HG03060 (cell line): ENCODE measurements around the gene HDAC9.

Experiments
- ATAC-seq: cut with Tn5 transposase; IDR thresholded peaks from one replicate; pipeline ENCODE4 v1.9.1; 2021; ENCODE audit warnings: low read depth, moderate number of reproducible peaks; ENCODE audit not compliant: unreplicated experiment

HDAC9 gene

DNA sequence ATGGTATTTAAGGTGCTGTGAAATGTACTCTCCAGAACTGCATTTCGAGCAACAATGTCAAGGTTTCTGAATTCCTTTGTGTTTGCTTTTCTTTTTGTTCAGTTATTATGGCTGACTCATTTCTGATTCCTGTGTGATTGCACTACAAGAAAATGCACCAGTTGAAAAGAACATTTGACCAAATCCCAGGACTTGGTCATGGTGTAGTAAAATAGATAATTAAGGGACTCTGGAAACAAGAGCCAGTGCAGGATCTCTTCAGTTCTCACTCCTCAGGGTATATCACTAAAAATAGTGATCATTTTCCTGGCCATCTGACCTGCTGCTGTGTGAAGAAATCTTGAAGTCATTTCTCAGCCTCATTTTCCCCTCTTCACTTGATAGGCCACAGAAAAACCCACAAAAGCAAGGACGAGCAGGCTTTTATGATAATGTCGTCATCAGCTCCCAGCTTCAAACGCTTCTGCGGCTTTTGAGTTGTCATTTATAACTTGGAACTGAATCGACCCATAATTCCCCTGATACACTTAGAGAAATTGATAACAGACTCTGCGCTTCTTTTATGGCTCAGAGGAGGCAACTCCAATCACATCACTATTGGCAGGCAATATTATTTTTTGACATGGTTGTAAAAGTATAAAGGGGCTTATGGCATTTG is 274.7 kb downstream of the HDAC9 start:
- ATAC-seq, result no peak

DNA sequence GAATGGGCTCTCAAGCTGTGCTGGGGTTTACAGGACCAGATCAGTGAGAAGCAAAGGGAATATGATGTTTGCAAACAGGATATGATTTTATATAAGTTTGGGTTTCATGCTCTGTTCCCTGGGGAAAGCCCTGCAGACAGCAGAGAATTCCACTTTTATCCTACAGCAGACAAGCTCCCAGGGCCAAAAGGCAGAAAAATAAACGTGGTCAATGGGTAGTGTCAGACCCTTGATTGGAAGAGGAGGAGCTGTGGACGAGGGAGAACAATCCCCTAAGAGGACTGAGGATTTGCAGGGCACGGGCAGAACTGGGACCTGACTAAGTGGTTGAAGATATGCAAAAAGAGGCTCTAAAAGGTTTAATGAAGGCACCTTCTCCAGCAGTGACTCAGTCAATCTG is 275.3 kb downstream of the HDAC9 start:
- ATAC-seq, result no peak

DNA sequence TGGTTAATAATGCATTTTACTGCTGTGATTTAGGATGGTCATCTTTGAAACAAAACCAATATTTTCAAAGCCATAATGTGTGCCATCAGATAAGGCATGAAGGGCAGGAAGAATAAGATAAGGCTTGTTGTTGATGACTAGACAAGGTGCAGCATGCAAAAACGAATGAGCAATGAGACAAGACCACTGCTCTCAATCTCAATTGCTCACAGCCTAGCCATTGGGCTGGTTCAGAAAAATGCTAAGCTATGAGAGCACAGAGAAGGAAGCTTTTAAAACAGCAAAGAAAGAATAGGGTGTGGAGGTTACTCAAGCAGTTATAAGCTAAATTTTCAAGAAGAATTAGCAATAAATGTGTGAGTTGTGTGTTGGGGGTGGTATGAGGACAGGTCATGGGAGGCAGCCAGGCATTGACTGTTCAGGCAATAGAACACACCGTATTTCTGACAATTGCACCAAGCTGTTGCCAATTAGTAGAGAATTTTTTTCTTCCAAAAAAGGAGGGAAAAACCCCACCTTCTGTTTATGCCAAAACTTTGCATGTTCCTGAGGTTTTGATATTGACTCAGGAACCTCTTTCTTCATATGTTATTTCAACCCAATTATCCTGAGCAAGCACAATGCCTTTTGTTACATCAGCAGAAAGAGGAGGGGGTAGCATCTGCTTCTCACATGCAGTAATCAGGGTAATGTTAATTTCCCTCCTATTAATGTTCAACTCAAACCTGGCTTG is 276.5 kb downstream of the HDAC9 start:
- ATAC-seq, result no peak

DNA sequence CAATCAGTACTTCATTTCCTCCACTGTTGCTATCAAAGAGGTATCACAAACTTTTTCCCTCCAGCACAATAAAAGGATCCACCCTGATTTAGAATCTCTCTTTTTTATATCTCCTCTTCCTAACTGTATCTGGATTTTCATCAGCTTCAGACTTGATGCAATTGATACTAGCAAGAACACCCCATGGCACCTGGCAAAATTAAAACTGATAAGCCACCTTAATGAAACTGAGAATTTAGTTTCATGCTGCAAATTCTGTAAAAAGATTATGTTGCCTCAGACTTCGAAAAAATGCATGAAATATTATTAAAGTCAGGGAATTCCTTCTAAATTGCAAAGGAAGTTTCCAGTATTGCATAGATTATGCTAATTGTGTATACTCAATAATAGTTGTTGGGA is 277.0 kb downstream of the HDAC9 start:
- no peak for ATAC-seq

DNA sequence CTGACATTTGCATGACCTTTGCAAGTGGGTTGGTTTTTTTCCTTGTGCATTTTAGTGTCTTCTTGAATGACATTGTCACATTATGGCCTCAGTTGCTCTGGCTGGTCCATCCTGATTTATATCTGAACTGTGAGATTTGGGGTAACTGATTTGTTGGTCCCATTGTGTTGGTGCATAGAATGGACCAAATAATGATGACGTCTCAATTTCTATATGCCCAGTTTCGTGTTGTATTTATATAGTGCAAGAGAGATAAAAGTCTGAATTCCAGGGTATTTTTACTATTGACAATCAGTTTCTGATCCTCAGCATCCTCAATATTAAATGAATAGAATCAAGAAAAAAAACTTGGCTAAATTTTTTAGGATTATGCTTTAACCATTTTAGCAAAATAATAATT is 281.8 kb downstream of the HDAC9 start:
- ATAC-seq, result no peak

DNA sequence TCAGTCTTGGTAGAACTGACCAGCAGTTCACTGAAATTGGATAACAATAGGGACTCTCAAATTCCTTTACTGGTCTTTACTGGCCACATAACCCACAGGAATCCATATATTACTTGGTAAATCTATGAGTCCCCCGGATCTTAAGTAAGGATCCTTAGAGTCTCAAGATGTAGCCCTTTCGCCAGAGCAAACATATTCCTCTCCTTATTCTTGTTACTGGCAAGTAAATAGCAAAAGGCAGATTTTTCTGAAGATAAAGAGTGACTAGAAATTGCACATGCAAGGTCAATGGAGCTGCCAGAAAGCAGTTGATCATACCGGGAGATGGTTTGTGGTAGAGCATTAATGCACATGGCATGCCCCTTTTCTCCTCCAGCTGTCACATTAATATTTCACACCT is 283.0 kb downstream of the HDAC9 start:
- no peak for ATAC-seq

DNA sequence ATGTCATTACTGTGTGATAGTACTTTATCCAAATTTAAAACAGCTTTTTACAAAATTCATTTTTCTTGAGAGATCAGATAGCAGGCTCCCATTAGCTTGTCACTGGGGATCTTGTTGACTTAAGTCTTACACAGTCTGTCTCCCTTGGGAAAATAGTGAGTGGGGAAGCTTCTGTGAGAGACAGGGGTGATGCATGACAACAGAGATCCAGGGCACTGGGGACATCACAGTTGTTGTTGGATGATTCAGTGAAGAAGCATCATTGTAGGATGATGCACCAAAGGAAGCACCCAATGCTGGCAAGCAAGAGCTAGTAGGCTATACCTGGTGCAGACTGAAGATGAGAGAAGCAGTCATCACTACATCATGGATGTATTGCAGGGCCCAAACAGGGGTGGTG is 284.7 kb downstream of the HDAC9 start:
- no peak for ATAC-seq

DNA sequence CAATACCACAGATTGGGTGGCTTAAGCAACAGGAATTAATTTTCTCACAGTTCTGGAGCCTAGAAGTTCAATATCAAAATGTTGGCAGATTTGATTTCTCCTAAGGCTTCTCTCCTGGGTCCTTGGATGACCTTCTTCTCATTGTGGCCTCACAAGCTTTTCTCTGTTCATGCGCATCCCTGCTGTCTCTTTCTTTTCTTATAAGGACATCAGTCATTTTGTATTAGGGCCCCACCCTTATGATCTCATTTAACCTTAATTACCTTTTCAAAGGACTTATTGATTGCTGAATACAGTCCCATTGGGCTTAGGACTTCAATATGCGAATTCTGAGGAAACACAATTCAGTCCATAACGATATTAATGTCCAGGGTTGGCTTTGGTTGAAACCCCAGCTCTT is 285.4 kb downstream of the HDAC9 start:
- no peak for ATAC-seq

DNA sequence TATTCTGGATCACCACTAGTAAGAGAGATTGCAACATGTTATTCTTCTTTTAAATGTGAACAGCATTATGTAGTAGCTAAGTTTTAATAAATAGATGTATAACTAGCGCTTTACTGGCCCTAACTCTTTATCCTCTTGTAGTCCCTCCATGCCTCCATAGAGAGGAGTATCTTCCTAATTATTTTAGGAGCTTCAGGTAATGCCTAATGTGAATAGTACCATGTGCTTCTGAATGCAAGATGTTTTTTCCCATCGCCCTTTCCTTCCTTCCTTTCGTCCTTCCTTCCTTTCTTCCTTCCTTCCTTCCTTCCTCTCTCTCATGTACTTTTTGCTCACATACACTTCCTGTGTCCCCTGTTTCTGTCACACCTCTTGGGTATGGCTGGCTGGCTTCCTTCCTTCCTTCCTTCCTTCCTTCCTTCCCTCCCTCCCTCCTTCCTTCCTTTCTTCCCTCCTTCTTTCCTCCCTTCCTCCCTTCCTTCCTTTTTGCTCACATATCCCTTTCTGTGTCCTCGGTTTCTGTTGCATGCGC is 290.7 kb downstream of the HDAC9 start:
- no peak for ATAC-seq

DNA sequence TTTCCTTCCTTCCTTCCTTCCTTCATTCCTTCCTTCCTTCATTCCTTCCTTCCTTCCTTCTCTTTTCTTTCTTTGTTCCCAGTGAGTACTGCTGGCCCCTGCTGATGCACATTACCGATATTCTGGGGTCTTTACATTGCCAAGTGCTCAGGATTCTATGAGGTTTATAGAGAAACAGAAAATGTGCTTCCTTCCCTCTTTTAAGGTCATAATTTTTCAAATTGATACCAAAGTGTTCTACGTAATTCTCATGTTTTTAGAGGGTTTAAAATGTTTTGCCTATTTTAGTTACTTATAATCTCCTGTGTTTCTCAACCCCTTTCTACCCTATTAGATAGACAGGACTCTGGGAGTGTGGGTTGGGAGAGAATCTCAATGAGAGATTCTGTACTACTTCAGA is 291.2 kb downstream of the HDAC9 start:
- ATAC-seq, result no peak

DNA sequence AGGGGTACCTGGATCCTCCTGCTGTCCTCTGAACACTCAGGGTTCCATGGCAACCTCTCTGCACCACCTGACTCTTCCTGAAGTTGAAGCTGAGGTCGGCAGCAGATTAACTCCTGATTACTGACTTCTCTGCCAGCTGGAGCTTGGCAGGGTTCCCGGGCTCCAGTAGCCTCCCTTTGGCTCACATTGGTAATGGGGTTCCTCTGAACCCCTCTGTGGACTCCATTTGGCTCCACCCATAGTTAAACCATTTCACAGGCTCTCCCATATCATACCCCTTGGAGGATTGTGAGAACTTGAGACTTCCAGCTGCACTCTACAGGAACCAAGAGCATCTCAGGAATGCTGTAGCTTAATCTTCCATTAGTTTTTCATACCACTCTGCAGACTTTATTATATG is 292.5 kb downstream of the HDAC9 start:
- ATAC-seq, result no peak

DNA sequence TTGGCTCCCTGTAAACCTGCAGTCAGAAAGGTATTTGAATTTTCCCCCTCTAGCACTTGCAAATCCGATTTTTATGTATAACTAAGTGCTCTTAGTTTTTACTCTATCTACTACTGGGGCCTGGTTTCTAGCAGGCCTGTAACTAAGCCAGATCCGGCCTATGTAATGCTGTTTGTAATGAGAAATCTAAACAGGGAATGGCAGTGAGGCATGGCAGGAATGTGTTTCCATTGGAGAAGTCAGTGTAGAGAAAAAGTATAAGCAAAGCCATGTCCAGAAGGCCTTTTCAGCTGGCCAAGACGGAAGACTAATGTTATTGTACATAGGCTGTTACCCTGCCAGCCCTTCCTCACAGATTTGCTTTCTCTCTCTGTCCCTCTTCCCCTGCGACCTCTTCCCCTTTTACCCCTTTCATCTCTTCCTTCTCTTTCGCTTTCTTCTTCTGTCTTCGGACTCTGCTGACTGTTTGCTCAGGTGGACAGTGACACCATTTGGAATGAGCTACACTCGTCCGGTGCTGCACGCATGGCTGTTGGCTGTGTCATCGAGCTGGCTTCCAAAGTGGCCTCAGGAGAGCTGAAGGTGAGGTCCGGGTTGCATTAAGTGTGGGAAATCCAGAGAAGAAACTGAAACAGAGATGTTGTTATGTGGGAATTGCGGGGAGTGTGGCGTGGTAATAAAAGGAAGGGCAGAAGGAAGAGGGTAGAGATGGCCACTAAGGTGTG is 297.5 kb downstream of the HDAC9 start:
- no peak for ATAC-seq

DNA sequence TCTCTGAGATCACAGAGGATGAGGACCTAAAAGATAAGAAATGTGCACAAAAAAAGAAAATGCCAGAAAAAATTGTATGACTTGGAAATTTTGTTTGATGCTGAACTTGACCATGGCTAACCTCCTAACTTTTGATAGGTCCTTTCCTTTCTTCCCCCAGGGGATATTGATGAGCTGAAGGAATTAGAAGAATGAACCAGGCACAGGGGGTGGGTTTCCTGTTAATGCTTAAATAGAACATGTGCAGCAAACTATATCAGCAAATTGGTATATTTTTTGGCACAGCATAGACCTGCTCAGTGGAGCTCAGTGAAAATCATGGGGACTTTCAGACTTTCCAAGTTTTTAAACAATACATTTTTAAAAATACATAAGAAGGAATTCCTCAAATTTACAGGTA is 300.7 kb downstream of the HDAC9 start:
- ATAC-seq, result no peak

DNA sequence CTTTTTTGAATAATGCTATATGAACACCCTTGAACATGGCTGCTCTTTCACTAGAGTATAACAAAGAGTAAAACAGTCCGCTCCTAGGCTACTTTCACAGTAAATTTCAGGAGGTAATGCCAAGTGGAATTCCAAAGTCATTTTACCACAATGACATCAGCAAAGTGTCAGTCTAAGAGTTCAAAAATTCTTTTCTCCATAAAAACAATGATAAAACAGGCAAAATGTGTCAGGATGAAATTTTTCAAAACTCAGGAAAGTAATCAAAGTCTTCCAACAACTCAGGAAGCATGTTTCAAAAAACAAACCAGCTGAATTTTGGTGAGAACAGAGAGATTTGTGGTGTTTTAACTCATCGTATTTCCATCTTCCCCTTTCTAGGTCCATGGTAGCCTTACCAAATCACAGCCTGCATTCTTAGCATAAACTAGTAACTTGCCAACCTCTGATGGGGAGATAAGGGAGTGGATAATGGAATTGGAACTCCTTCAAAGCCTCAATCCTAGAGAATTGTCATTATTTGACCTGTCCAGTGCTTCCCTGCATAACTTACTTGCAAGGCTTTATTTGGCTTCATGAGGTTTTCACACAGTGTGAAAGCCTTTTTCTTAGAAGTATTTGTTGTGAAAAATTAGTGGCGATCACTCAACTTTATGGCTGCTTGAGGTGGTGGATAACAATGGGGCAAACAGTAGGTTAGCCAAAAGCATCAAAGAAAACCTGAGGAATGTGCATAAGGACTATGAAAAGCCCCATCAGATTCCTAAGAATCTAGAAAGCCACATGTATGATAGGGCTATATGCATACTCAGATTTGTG is 302.7 kb downstream of the HDAC9 start:
- no peak for ATAC-seq

DNA sequence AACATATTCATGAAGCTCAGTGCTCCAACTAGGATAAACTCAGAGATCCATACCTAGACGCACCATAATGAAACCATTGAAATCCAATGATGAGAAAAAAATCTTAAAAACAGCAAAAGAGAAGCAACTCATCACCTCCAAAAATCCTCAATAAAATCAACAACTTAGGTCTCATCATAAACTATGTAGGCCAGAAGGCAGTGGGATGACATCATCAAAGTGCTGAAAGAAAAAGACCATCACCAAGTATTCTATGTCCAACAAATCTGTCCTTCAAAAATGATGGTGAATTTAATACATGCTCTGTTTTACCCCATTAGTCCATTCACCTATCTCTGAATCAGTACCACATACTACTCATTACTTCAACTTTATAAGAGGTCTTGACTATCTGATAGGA is 304.4 kb downstream of the HDAC9 start:
- no peak for ATAC-seq

DNA sequence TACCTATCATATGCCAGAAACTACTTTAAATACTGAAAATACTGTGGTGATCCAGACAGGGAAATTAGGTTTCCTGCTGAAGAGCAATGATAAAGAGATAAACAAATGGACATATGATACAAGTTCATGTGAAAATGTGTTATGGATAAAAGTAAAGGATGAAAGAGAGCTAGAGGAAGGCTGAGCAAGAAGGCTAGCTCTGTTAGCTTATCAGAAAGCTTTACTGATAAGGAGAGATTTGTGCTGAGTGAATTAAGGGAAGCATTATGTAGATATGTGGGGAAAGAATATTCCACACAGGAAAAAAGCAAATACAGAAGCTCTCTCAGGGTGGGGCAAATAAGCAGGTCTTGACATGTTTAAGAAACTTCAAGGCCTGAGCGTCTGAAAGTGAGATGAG is 308.4 kb downstream of the HDAC9 start:
- ATAC-seq, result no peak

DNA sequence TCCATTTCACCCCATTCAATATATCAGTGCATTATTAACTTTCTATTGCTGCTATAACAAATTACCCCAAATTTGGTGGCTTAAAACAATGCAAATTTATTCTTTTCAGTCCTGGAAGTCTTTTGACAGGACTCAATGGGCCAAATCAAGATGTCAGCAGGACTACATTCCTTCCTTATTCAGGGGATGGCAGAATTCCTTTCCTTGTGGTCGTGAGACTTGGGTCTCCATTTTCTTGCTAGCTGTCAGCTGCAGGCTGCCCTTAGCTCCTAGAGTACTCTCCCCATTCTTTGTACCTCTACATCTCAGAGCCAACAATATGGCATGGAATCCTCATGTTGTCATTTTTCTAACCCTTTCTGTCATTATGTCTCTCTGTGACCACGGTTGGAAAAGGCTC is 310.6 kb downstream of the HDAC9 start:
- ATAC-seq, result no peak

DNA sequence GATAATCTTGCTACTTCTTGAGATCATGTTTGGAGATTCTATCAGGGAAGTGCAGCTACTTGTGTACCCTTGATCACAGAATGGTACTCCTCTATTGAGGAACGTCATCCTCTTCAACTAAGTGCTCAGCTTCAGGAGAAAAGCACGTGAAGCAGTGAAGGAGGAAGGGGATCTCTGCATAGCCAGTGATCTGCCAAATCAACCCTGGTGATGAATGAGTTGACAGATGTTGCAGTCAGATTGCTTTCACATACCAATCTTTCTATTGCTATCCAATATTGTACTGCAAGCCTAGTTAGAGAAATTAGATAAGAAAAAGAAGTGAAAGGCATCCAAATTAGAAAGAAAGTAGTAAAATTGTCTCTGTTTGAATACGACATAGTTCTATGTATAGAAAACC is 312.5 kb downstream of the HDAC9 start:
- ATAC-seq, result no peak

DNA sequence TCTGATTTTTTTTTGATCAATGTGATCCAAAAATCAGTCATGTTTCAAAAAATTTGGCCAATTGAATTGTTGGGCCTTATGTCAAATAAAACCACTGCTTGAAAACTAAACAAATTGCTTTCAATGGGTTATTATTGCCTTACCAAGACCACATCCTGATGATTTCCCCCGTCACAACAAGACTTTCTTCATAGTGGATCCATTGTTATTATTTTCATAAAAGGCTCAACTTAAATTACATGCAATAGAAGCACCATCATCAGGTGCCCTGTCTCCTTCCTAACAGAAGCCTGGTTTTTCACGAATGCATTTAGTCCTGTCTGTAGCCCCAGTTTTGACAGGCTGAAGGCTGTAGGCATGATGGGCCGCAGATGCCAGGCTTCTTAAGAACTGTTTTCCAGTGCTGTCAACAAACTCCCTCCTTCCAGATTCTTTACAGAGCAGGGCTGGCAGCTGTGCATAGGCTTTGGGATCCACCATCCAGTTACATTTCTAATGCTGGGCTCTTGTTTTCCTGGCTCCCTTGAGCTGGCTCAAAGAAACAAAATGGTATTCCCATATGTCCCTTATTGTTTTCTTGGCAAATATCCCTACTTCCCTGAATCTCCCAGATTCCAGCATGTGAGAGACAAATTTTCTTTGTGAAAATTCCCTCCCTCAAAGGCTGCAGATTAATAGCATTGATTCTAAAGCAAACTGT is 319.9 kb downstream of the HDAC9 start:
- no peak for ATAC-seq

DNA sequence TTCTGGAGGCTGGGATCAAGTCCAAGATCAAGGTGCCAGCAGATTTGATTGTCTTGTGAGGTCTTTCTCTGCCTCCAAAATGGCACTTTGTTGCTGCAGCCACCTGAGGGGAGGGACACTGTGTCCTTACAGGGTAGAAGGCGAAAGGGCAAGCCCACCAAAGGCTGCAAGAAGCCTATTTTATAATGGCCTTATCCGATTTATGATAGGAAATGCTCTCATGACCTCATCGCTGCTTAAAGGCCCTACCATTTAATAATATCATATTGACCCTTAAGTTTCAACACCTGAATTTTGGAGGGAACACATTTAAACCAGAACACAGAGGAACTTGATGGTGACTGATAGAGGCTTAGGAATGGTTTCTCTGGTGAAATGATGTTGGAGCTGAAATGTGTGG is 325.4 kb downstream of the HDAC9 start:
- ATAC-seq, result no peak
